Activated T-helper 17 cell treated with anti-CD3 and anti-CD28 coated beads, Interleukin-2, amount 50 U/mL, for 72 hours (primary cell): ENCODE measurements around the gene DNAJC11. TPM values are rescaled to one million over a fixed set of nuclear protein-coding genes. Genes with fewer than 3 reads are reported as not detected.

ENCODE experiments used
- ATAC-seq: fragments of 150-1000 bp; cut with Tn5 transposase; replicated peaks from 2 replicates; pipeline ENCODE4 v1.10.0; 2021; ENCODE audit warnings: mild to moderate bottlenecking, moderate library complexity
- H3K27ac Mint-ChIP-seq: one replicate; pipeline ENCODE4 v1.8.0; 2022; ENCODE audit warnings: mixed read lengths
- H3K27me3 Mint-ChIP-seq: one replicate; pipeline ENCODE4 v1.8.0; 2022; ENCODE audit warnings: mixed read lengths
- H3K36me3 Mint-ChIP-seq: one replicate; pipeline ENCODE4 v1.8.0; 2022; ENCODE audit warnings: low read depth, mild to moderate bottlenecking, mixed read lengths
- H3K4me1 Mint-ChIP-seq: one replicate; pipeline ENCODE4 v1.8.0; 2022; ENCODE audit warnings: mixed read lengths
- H3K4me3 Mint-ChIP-seq: one replicate; pipeline ENCODE4 v1.8.0; 2022; ENCODE audit warnings: mild to moderate bottlenecking, mixed read lengths
- H3K9me3 Mint-ChIP-seq: one replicate; pipeline ENCODE4 v1.8.0; 2022; ENCODE audit warnings: mixed read lengths
- total RNA-seq, 2 donors: library from RNA; stranded (reverse); gene quantifications; one replicate each; pipeline ENCODE4 v1.2.3, GENCODE V29; 2022

The DNAJC11 gene
- total RNA-seq, 2 donors from 2014 or later: 30.6 to 70.5 TPM

DNA sequence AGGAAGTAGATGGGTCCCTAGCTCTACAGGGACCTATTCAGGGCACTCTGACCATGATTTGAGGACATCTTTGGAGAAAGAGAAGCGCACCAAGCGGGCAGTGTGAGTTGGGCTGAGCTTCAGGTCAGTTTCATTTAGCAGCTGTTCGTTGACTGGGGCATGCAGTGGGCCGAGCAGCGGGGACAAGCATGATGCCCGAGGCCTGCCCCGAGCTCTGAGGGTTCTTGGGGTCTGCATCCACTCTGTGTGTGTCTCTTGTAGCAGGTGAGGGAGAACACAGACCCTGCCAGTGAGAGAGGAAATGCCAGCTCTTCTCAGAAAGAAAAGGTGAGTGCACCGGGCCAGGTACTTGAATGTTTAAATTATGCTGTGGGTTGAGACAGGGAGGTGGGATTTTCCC lies 71.6 kb downstream of the DNAJC11 start:
- no peaks in the 10 kb centered on the region for H3K27me3 Mint-ChIP-seq
- H3K4me1 Mint-ChIP-seq: peaks cover 5% of the 10 kb centered on the region
- H3K4me3 Mint-ChIP-seq: no peak overlapping the region
- ATAC-seq: no peak
- peaks cover 86% of the 10 kb centered on the region for H3K36me3 Mint-ChIP-seq
- no peaks in the 10 kb centered on the region for H3K9me3 Mint-ChIP-seq
- H3K27ac Mint-ChIP-seq: peak overlapping the region; percentile 78

- peaks cover 76% of the 10 kb centered on the region for H3K36me3 Mint-ChIP-seq
- no peaks in the 10 kb centered on the region for H3K9me3 Mint-ChIP-seq
- H3K27ac Mint-ChIP-seq: no peak overlapping the region
- H3K4me1 Mint-ChIP-seq: peaks cover 5% of the 10 kb centered on the region
- no peaks in the 10 kb centered on the region for H3K27me3 Mint-ChIP-seq
- no peak overlapping the region for H3K4me3 Mint-ChIP-seq
- no peak for ATAC-seq
Observed at GRCh38 chr1:6628971-6629479, 72.6 kb downstream of the DNAJC11 start.

DNA sequence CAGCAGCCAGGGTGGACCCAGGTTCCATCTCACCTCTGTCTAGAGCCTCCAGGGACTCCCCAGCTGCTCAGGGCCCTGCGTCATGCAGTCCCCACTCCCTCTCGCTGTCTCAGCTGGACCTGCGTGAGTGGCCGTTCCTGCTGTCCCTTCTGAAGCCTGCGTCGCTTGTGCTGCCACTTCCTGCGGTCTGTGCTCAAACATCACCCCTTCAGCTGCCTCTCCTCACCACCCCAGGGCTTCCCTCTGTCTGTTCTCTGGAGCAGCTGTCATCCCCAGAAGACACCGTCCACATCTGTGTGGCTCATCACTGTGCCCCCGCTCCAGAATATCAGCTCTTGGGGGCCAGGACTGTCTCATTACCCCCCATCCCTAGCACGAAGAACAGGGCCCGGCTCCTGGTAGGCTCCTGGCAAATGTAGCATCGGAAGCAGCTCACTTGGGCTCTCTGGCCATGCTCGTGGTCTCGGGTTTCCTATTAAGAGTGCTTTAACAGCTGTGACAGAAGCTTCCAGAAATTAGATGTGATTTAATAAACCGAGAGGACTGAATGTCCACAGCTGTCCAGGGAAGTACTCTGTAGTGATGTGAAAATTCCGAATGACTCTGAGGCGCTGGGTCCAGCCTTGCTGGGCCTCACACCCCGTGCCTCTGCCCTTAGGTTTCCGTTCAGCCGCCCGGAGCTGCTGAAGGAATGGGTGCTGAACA lies 73.6 kb downstream of the DNAJC11 start:
- Mint-ChIP-seq H3K9me3 (no peaks in the 10 kb centered on the region), H3K4me1 (peaks cover 5% of the 10 kb centered on the region), H3K27me3 (no peaks in the 10 kb centered on the region), H3K4me3 (peak overlapping the region; percentile 88), H3K27ac (peak overlapping the region; percentile 45), H3K36me3 (peaks cover 73% of the 10 kb centered on the region)
- ATAC-seq: no peak

DNA sequence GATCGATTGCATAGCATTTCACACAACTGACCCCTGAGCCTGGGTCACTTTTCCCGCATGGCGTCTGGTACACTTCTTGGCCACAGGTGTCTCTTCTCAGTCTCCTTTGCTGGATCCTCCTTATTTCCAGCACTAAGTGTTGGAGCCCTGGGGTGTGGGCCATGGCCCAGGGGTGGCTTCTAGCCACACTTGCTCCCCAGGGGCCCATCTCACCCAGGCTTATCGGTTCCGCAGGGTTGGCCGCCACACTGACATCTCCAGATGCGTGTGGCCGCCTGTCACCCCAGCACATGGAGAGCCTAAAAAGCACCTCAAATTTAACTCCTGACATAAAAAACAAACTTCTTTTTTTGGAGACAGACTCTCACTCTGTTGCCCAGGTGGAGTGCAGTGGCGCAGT lies 74.6 kb downstream of the DNAJC11 start:
- peaks cover 73% of the 10 kb centered on the region for H3K36me3 Mint-ChIP-seq

DNA sequence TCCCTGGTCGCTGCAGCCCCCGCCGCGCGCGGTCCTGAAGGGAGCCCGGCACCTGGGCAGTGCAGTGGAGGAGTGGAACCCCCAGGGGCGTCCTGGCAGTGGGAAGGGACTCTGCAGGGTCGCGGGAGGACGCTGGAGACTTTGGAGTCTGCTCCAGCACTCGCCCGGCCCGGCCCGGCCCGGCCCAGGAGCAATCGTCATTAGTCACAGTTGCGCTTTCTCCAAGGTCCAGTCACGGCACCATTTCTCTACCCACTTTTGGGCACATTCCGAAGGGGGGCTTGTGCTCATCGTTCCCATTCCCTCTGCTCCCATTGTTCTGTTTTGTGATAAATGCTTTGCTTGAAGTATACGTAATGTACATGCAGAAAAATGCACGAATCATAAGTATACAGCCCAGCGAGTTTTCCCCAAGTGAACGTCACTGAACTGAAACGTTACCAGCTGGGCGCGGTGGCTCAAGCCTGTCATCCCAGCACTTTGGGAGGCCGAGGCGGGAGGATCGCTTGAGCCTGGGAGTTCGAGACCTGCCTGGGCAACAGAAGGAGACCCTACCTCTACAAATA lies 75.9 kb downstream of the DNAJC11 start:
- Mint-ChIP-seq H3K27me3 (no peaks in the 10 kb centered on the region), H3K4me1 (peaks cover 5% of the 10 kb centered on the region), H3K36me3 (peaks cover 77% of the 10 kb centered on the region), H3K4me3 (peak overlapping the region; percentile 88), H3K9me3 (no peaks in the 10 kb centered on the region), H3K27ac (peak overlapping the region; percentile 89)
- peak; percentile 48 for ATAC-seq

More for the DNA sequence above, 74.6 kb downstream of the DNAJC11 start:
- Mint-ChIP-seq H3K4me1 (peaks cover 5% of the 10 kb centered on the region), H3K27ac (no peak overlapping the region), H3K9me3 (no peaks in the 10 kb centered on the region), H3K4me3 (peak overlapping the region; percentile 88), H3K27me3 (no peaks in the 10 kb centered on the region)
- ATAC-seq: no peak

DNA sequence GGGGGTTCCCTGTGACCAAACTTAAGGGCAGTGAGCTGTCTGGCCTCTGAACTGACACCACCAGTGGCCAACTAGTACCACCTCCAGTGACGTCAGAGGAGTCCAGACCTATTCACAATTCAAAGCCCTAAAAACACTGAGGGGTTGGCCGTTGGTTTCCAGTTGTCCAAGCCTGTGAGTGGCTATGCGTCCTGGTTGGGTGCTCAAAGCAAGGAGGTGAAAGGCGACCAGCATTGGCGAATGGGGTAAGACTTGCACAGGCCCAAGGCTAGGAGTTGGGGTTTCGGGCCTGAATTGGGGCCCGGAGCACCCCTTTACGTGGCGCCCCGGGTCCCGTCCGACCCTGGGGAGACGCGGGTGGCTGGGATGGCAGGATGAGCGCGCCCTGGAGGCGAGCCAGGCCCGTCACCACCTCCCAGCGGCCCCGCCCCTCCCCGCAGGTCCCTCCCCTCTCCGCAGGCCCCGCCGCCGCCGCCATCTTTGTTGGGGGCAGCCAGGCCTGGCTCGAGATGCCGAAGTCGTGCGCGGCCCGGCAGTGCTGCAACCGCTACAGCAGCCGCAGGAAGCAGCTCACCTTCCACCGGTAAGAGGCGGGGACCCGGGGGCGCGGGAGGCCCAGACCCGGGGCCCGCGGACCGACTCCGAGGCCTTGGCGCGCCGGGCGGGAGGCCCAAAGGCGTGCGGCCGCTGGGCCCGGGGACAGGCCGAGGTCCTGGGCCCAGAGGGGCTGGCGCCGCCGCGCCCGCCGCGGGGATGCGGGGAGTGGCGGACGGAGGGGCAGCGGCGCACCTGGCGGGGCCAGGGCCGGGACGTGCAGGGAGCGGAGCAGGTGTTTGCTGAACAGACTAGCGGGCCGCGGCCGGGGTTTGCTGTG lies 76.7 kb downstream of the DNAJC11 start, which contains the start of gene THAP3:
Gene THAP3 (plus strand): TSS at position 159 of the 874 bp plus-strand sequence. CDS start 351 bp downstream, at position 510.
- Mint-ChIP-seq H3K9me3 (no peaks in the 10 kb centered on the region), H3K4me1 (peaks cover 5% of the 10 kb centered on the region), H3K36me3 (peaks cover 77% of the 10 kb centered on the region), H3K4me3 (peak within 1 kb of the TSS; percentile 88), H3K27ac (peak within 1 kb of the TSS; percentile 89), H3K27me3 (no peaks in the 10 kb centered on the region)
- peak; percentile 97 for ATAC-seq

DNA sequence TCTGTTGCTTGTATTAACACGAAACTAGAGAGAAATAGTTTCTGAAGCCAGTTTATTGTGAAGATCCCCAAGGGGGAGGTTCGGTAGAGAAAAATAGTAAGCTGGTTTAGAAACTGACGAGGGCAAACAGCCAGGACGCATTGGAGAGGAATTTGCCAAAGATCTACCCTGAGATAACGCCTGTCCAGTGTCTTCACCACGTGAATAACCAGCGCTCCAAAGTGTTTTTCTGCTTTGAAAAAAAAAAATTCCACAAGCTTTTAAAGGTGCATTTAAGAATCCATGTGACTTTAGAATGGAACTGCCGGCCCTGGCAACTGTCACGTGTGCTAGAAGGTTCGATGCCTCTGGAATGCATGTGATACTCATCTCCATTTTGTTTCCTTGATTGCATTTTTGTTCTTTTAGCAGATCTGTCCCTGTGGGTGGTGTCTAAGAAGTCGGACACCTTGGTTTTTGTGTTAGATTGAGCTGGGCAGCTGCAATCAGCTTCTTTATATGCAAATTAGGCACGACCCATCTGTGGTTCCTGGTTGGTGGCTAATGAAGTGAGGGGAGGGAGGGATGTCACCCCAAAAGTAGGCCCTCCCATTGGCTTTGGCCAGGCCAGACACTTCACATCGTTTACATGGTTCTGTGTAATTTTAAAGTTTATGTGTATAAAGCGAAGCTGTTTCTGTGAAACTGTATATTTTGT lies 78.2 kb downstream of the DNAJC11 start:
- H3K27ac Mint-ChIP-seq: no peak overlapping the region
- no peaks in the 10 kb centered on the region for H3K9me3 Mint-ChIP-seq
- H3K36me3 Mint-ChIP-seq: peaks cover 80% of the 10 kb centered on the region
- peak overlapping the region; percentile 88 for H3K4me3 Mint-ChIP-seq
- ATAC-seq: no peak
- no peaks in the 10 kb centered on the region for H3K4me1 Mint-ChIP-seq
- H3K27me3 Mint-ChIP-seq: no peaks in the 10 kb centered on the region

DNA sequence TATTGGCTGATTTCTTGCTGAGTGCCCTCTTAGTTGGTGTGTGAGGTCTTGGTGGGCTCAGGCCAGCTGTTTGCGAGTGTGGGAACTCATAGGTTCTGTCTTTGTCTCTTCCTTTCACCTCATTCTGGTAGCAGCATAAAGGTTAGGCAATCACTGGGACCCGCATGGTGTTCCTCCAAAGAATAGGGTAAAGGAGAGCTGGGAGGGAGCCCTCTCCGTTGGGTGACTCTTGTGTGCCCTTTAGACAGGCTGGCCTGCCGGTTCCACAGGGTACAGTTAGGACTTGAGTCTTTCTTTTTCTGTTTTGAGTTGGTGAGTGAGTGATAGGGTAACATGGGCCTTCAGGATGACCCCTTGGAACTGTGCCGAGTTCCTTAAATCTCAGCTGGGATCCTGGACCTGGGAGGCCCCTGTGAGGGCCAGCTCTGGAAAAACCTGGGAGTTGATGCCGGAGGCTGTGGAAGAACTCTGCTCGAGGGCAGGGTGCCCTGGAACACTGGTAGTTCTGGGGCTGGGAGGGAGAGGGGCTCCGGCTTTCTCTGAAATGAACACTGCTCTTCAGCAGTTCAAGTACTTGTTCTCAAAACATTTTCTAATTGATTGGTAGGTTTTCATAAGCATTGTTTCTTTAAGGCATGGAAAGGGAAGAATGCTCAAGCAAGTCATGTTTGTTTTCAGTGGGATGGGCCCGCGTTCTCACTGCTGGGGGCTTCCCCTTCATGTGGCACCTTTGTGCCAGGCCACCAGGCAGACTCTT lies 79.0 kb downstream of the DNAJC11 start:
- H3K4me3 Mint-ChIP-seq: no peak overlapping the region
- ATAC-seq: no peak
- H3K27ac Mint-ChIP-seq: no peak overlapping the region
- no peaks in the 10 kb centered on the region for H3K9me3 Mint-ChIP-seq
- no peaks in the 10 kb centered on the region for H3K4me1 Mint-ChIP-seq
- no peaks in the 10 kb centered on the region for H3K27me3 Mint-ChIP-seq
- H3K36me3 Mint-ChIP-seq: peaks cover 80% of the 10 kb centered on the region

- no peak overlapping the region for H3K27ac Mint-ChIP-seq
- no peaks in the 10 kb centered on the region for H3K4me1 Mint-ChIP-seq
- H3K27me3 Mint-ChIP-seq: no peaks in the 10 kb centered on the region
- no peaks in the 10 kb centered on the region for H3K9me3 Mint-ChIP-seq
- ATAC-seq: no peak
- H3K4me3 Mint-ChIP-seq: no peak overlapping the region
- H3K36me3 Mint-ChIP-seq: peaks cover 81% of the 10 kb centered on the region
Observed at GRCh38 chr1:6621429-6622391, 79.9 kb downstream of the DNAJC11 start.

GRCh38 chr1:6619045-6619444 lies 82.6 kb downstream of the DNAJC11 start:
- Mint-ChIP-seq H3K27ac (no peak overlapping the region), H3K9me3 (no peaks in the 10 kb centered on the region), H3K4me1 (peaks cover 3% of the 10 kb centered on the region), H3K36me3 (peaks cover 82% of the 10 kb centered on the region), H3K4me3 (no peak overlapping the region), H3K27me3 (no peaks in the 10 kb centered on the region)
- no peak for ATAC-seq

DNA sequence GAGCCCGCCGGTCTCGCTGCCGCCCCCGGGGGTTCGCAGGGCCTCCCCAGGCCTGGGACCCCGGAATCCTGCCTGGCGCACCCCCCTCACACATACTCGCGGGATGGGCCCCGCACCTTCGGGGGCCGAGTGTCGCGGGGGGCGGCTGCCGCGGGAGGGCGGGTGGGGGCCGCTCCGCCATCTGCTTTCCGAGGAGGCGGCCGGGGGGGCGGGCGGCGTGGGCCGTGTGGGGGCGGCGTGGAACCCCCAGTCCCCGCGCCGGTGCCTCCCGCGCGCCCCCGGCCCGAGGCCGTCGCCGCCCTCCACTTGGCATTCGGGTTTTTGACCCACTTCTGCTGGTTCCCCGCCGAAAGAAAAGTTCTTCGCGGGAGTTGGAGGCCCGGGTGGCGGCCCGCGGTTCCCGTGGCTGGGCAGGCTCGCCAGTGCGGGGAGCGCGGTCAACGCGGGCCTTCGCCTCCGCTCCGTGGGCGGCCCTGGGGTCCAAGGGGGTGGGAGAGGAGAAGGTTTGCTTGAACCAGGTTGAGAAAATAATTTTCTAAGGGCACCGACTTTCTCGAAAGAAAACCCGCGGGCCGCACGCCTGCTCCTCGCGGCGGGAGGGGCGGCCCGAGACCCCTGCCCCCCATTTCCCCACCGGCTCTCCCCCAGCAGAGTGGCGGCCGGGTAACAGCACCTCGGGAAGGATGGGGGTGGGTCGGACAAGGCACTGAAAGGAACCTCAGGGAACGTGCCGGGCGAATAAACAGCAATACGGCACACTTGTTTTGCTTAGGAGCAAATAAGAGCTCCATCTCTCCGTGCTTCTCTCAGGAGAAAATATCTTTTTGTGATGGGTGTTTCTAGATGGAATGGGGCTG lies 86.5 kb downstream of the DNAJC11 start:
- H3K27ac Mint-ChIP-seq: peak overlapping the region; percentile 38

More for the DNA sequence above, 86.5 kb downstream of the DNAJC11 start:
- Mint-ChIP-seq H3K27me3 (no peaks in the 10 kb centered on the region), H3K9me3 (no peaks in the 10 kb centered on the region), H3K4me3 (peak overlapping the region; percentile 72), H3K36me3 (peaks cover 46% of the 10 kb centered on the region), H3K4me1 (peaks cover 9% of the 10 kb centered on the region)
- ATAC-seq: no peak
